NCI-H146 treated with DMSO at 0.1 percent for 48 hours (cell line): ENCODE data around the gene GTF3C2.
A peak's percentile ranks its signal among the peaks of the same experiment; 100 is the strongest.
"Not testable (repeated sequence)": the region's sequence is repeated elsewhere in the genome, so short reads cannot be mapped to it uniquely, and the experiment has no call there.

Source experiments
- DNase-seq: peaks from one replicate; lab custom pipeline; 2025; ENCODE audit not compliant: unreplicated experiment; lab: John Stamatoyannopoulos, UW

Gene GTF3C2

GRCh38 chr2:27303093-27304025, 53.2 kb downstream of the GTF3C2 start:
- DNase-seq, result peak; percentile 62

- DNase-seq, result not testable (repeated sequence)
These were observed 56.0 kb downstream of the GTF3C2 start for GRCh38 chr2:27300606-27301005.

- DNase-seq, result no peak
These were observed 58.0 kb downstream of the GTF3C2 start for GRCh38 chr2:27298391-27299080.

- no peak for DNase-seq
These were observed 59.4 kb downstream of the GTF3C2 start for GRCh38 chr2:27297195-27297594.

- DNase-seq, result no peak
These were observed 60.1 kb downstream of the GTF3C2 start for GRCh38 chr2:27296481-27296880.

- no peak for DNase-seq
These were observed 61.6 kb downstream of the GTF3C2 start for GRCh38 chr2:27294928-27295327.

- no peak for DNase-seq
These were observed 64.7 kb downstream of the GTF3C2 start for GRCh38 chr2:27291865-27292264.

GRCh38 chr2:27290549-27290948, 66.0 kb downstream of the GTF3C2 start:
- DNase-seq, result no peak

- no peak for DNase-seq
These were observed 68.0 kb downstream of the GTF3C2 start for GRCh38 chr2:27288610-27289009.

- no peak for DNase-seq
These were observed 71.1 kb downstream of the GTF3C2 start for GRCh38 chr2:27285481-27285880.

- no peak for DNase-seq
These were observed 71.6 kb downstream of the GTF3C2 start for GRCh38 chr2:27284996-27285395.

GRCh38 chr2:27282892-27283291, 73.7 kb downstream of the GTF3C2 start:
- no peak for DNase-seq

GRCh38 chr2:27281855-27282559, 74.6 kb downstream of the GTF3C2 start, which contains the start of gene TRIM54:
Gene TRIM54, plus strand, starts transcription at chr2:27282429. Its CDS starts 303 bp downstream, at chr2:27282732.
- DNase-seq, result no peak

GRCh38 chr2:27281442-27281841, 75.1 kb downstream of the GTF3C2 start:
- DNase-seq, result no peak

- DNase-seq, result no peak
These were observed 75.7 kb downstream of the GTF3C2 start for GRCh38 chr2:27280826-27281225.

- DNase-seq, result no peak
These were observed 78.6 kb downstream of the GTF3C2 start for GRCh38 chr2:27278010-27278409.
